ENCODE results near the gene TMEM255B.

TMEM255B gene

GRCh38 chr13:113853518-113854237, 94.7 kb downstream of the TMEM255B start:
- H3K4me3 ChIP-seq (ENCODE audit: low read length): no peak overlapping the region
- TF ChIP-seq ZNF274 (IDR thresholded peaks at IDR 0.05; ENCODE audit: low read depth, low read length): no peak

DNA sequence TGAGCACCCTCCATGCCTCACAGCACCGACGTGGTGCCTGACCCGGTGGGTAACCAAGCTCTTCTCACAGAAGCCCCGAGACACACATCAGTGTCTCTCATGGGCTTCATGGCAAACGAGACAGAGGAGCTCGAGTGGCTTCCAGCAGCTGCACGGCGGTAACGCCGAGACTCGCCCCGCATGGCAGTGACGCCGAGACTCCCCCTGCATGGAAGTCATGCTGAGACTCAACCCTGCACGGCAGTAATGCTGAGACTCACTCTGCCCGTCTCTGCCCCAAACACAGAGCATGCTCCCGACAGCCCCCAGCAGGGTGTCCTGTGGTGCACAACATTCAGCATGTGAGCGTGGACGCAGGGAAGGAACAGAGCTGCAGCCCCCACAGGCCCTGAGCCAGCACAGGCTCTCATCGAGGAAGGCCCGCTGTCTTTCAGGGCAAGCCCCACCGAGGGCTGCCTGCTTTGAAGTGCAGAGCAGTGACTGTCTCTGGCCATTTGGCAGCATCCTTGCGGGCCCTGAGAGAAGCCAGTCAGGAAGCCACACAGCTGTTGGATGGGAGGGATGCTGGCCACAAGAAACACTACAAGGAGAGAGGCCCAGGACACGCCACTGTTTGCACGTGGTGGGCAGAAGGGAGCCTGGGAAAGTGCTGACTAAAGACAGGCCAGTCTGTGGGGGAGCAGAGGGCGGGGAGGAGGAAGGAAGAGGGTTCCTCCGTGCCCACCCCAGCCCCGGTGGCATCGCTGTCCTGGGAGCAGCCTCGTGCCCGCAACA, 95.4 kb downstream of the TMEM255B start:
- H3K4me3 ChIP-seq (ENCODE audit: low read length): no peak overlapping the region
- no peak for TF ChIP-seq ZNF274 (IDR thresholded peaks at IDR 0.05; ENCODE audit: low read depth, low read length)

GRCh38 chr13:113855012-113855921, 96.2 kb downstream of the TMEM255B start:
- no peak overlapping the region for H3K4me3 ChIP-seq (ENCODE audit: low read length)
- TF ChIP-seq ZNF274 (IDR thresholded peaks at IDR 0.05; ENCODE audit: low read depth, low read length): no peak

- TF ChIP-seq ZNF274 (IDR thresholded peaks at IDR 0.05; ENCODE audit: low read depth, low read length): no peak
- H3K4me3 ChIP-seq (ENCODE audit: low read length): no peak overlapping the region
Measured at GRCh38 chr13:113855931-113856715, 97.1 kb downstream of the TMEM255B start.

GRCh38 chr13:113856716-113857065, 97.7 kb downstream of the TMEM255B start:
- TF ChIP-seq ZNF274 (IDR thresholded peaks at IDR 0.05; ENCODE audit: low read depth, low read length): no peak
- no peak overlapping the region for H3K4me3 ChIP-seq (ENCODE audit: low read length)

- TF ChIP-seq ZNF274 (IDR thresholded peaks at IDR 0.05; ENCODE audit: low read depth, low read length): no peak
- H3K4me3 ChIP-seq (ENCODE audit: low read length): no peak overlapping the region
Measured at GRCh38 chr13:113857531-113858195, 98.6 kb downstream of the TMEM255B start.

GRCh38 chr13:113859311-113860050, 100.5 kb downstream of the TMEM255B start:
- TF ChIP-seq ZNF274 (IDR thresholded peaks at IDR 0.05; ENCODE audit: low read depth, low read length): no peak
- H3K4me3 ChIP-seq (ENCODE audit: low read length): no peak overlapping the region

GRCh38 chr13:113860051-113860664, 101.1 kb downstream of the TMEM255B start:
- no peak for TF ChIP-seq ZNF274 (IDR thresholded peaks at IDR 0.05; ENCODE audit: low read depth, low read length)
- H3K4me3 ChIP-seq (ENCODE audit: low read length): no peak overlapping the region

DNA sequence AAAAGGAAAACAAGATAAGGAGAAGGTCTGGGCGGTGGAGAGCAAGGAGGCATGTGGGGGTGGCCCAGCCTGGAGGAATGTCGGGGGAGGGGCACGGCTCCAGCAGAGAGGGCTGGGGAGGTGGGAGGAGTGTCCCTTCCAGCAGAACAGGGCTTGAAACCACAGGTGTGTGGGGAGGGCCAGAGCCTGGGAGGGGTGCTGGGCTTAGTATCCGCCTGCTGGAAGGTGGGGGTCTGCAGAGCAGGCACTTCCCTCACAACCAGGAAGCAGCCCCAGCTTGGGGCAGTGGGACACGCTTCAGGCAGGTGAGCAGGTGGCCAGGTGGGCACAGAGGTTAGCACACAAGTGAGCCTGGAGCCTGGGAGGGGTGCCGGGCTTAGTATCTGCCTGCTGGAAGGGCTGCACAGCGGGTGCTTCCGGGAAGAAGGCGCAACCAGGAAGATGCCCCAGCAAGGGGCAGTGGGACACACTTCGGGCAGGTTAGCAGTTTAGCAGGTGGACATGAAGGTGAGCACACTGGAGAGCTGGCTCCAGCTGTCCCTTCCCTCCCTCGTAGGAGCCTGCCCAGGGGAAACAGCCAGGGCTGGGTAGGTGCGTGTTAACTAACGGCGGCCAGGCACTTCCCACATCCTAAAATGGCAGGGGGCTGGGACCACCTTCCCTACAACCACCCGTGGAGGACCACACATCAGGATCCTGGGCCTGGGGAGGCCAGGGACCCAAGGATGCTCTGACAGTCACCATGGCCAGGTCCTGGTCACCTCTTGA, 101.8 kb downstream of the TMEM255B start:
- no peak overlapping the region for H3K4me3 ChIP-seq (ENCODE audit: low read length)
- no peak for TF ChIP-seq ZNF274 (IDR thresholded peaks at IDR 0.05; ENCODE audit: low read depth, low read length)

GRCh38 chr13:113861433-113862030, 102.5 kb downstream of the TMEM255B start:
- TF ChIP-seq ZNF274 (IDR thresholded peaks at IDR 0.05; ENCODE audit: low read depth, low read length): no peak
- H3K4me3 ChIP-seq (ENCODE audit: low read length): no peak overlapping the region

All from GM08714 (cell line).